K562 (cell line): Measurements from ENCODE around the gene UNC45A. TPM values are rescaled to one million over a fixed set of nuclear protein-coding genes. Genes with fewer than 3 reads are reported as not detected.

Experiments
- CC2D1A ChIP-seq: fragments of 450-650 bp; IDR thresholded peaks from 2 replicates; pipeline ENCODE4 v1.6.1; 2017; ENCODE audit warnings: mild to moderate bottlenecking
- CCAR2 ChIP-seq: fragments of 200-400 bp; formaldehyde crosslinking; IDR thresholded peaks from 2 replicates; pipeline ENCODE4 v1.6.1; 2017; ENCODE audit warnings: mild to moderate bottlenecking, low read depth, low read length
- CTCFL ChIP-seq: IDR thresholded peaks from 2 replicates; pipeline ENCODE4 v1.6.1; 2011; ENCODE audit warnings: borderline replicate concordance, low read depth, mild to moderate bottlenecking, moderate library complexity, low read length; ENCODE audit not compliant: insufficient read depth, poor library complexity, severe bottlenecking
- FOXO4 ChIP-seq: fragments of 450-650 bp; formaldehyde crosslinking; IDR thresholded peaks from 2 replicates; pipeline ENCODE4 v1.4.0; 2020; ENCODE audit warnings: mild to moderate bottlenecking, moderate library complexity
- GMEB1 ChIP-seq: fragments of 250-450 bp; sonication (Bioruptor Pico); IDR thresholded peaks from 2 replicates; pipeline ENCODE4 v1.4.0; 2020; ENCODE audit warnings: mild to moderate bottlenecking
- SIN3A ChIP-seq, 2 experiments: fragments of 150-350 bp in 1 of 2; IDR thresholded peaks; 2 replicates each; pipeline ENCODE4 v1.6.1; 2011 to 2016; ENCODE audit warnings: borderline replicate concordance in 2 of 2, low read depth in 2 of 2, low read length in 2 of 2, mild to moderate bottlenecking in 2 of 2, moderate library complexity in 2 of 2; ENCODE audit not compliant: control insufficient read depth in 1 of 2
- YY1 ChIP-seq, 3 experiments: IDR thresholded peaks; 2 replicates each; pipeline ENCODE4 v1.6.1; 2011; ENCODE audit warnings: low read length in 2 of 3, mild to moderate bottlenecking in 2 of 3, moderate library complexity in 2 of 3, borderline replicate concordance in 1 of 3, control low read depth in 1 of 3, low read depth in 1 of 3; ENCODE audit not compliant: insufficient read depth in 3 of 3, insufficient replicate concordance in 2 of 3, control insufficient read depth in 1 of 3, insufficient read length in 1 of 3; ENCODE audit errors: extremely low read depth in 1 of 3
- ZBED1 ChIP-seq: IDR thresholded peaks from 2 replicates; pipeline ENCODE4 v1.6.1; 2014
- ZHX1 ChIP-seq: fragments of 150-350 bp; conservative IDR thresholded peaks from 2 replicates; pipeline ENCODE4 v1.6.1; 2014; ENCODE audit warnings: low read length
- ZKSCAN1 ChIP-seq: fragments of 150-350 bp; IDR thresholded peaks from 2 replicates; pipeline ENCODE4 v1.6.1; 2016; ENCODE audit warnings: low read depth, low read length
- ZNF217 ChIP-seq: sonication (generic); formaldehyde crosslinking; IDR thresholded peaks from 2 replicates; pipeline ENCODE4 v1.8.0; 2022; ENCODE audit warnings: mild to moderate bottlenecking, missing genetic modification reagents
- ZNF561 ChIP-seq: fragments of 450-650 bp; formaldehyde crosslinking; conservative IDR thresholded peaks from 2 replicates; pipeline ENCODE4 v1.4.0; 2020; ENCODE audit warnings: mild to moderate bottlenecking, moderate library complexity
- polyA plus RNA-seq, 8 experiments: library from polyadenylated mRNA; depleted of rRNA in 4 of 8; stranded (reverse) in 5 of 8; unstranded in 3 of 8; fragments of >200 nt; fragmentation: Nextera tagmentation in 2 of 8; fragmentation: Illumina TruSeq in 1 of 8; extraction: Ambion mirVana in 2 of 8; extraction: Trizol in 1 of 8; gene quantifications; 2 replicates each; pipeline versions ENCODE4 v1.2.1 to v1.2.3, GENCODE V29; 2011 to 2014; ENCODE audit warnings: inconsistent platforms in 1 of 8, missing spikeins in 1 of 8
- total RNA-seq, 7 experiments: library from RNA; depleted of rRNA in 6 of 7; stranded (reverse); fragments of >200 nt in 6 of 7; fragmentation: Illumina TruSeq in 2 of 7; extraction: Trizol in 2 of 7; gene quantifications; 2 replicates each; pipeline versions ENCODE4 v1.2.1 to v1.2.3, GENCODE V29; 2011 to 2021; ENCODE audit warnings: low replicate concordance in 1 of 7

Gene UNC45A
- total and polyA plus RNA-seq, 9 of the 15 experiments (the other 6 are each of a cell fraction or from before 2014, with no cell fraction given) = 22.4 to 79.3 (median 43.7) TPM

- TF ChIP-seq CTCFL (no peak), CCAR2 (no peak), ZNF561 (CRISPR knock-in tag) (no peak), YY1 (IDR thresholded peaks at IDR 0.05; ENCODE audit: borderline replicate concordance in 1 of 3, control insufficient read depth in 1 of 3, extremely low read depth in 1 of 3, insufficient read depth in 3 of 3, insufficient read length in 1 of 3, insufficient replicate concordance in 2 of 3, low read depth in 1 of 3, low read length in 2 of 3) (no peak), SIN3A (IDR thresholded peaks at IDR 0.05; ENCODE audit: borderline replicate concordance in 2 of 2, control insufficient read depth in 1 of 2, low read depth in 2 of 2, low read length in 2 of 2) (no peak), ZNF217 (no peak), GMEB1 (CRISPR knock-in tag) (no peak), CC2D1A (no peak), ZBED1 (no peak), ZHX1 (no peak), FOXO4 (CRISPR knock-in tag) (no peak), ZKSCAN1 (no peak)
- TF ChIP-seq, all 486 proteins: peak for 0
Observed at GRCh38 chr15:90981681-90982080, 46.6 kb downstream of the UNC45A start (continued).
